Epidermal melanocyte (primary cell): ENCODE measurements around the gene NOXRED1.

Experiments used
- DNase-seq: peaks from one replicate; pipeline ENCODE4 v3.0.0; 2011; ENCODE audit warnings: low spot score; ENCODE audit not compliant: insufficient read length

Gene NOXRED1

DNA sequence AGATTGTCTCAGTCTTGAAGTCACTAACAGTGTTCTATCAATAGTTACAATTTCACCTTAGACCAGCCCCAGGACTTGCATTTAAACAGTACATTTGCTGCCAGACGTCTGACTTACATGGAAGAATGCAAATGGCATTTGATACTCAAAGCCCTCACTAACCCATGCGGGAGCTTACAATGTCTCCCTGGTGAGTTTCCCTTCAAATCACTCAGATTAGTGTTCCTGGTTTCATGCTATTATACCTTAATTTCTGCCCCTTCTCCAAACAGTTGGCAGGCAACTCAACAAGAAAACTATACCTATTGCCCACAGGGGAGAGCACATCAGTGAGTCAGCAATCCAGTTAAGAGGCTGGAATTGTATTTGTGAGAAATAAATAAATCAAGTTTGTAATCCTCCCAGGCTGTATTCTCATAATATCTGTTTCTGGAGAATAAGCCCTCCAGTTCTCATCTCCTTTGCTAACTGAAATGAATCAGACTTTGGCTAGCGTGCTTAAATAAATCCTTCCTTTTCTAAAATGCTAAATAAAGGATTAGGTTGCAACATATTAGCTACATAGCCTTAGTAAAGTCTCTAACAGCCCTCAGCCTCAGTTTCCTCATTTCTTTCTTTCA, 78.8 kb downstream of the NOXRED1 start:
- DNase-seq, result no peak
